NCI-H2029 (cell line): ENCODE results near the gene BRD7.

Experiments used
- DNase-seq: peaks from one replicate; lab custom pipeline; 2025; lab: John Stamatoyannopoulos, UW

BRD7 gene

GRCh38 chr16:50389900-50390299 is 21.1 kb upstream of the BRD7 start:
- DNase-seq: no peak

GRCh38 chr16:50388496-50388895 is 19.7 kb upstream of the BRD7 start:
- DNase-seq: no peak

- no peak for DNase-seq
Observed at GRCh38 chr16:50386774-50387173, 18.0 kb upstream of the BRD7 start.

- DNase-seq: no peak
Observed at GRCh38 chr16:50386139-50386538, 17.4 kb upstream of the BRD7 start.

GRCh38 chr16:50384500-50385135 is 15.8 kb upstream of the BRD7 start:
- DNase-seq: no peak

GRCh38 chr16:50381679-50382440 is 13.1 kb upstream of the BRD7 start:
- DNase-seq: no peak

GRCh38 chr16:50378417-50378816 is 9.6 kb upstream of the BRD7 start:
- no peak for DNase-seq

GRCh38 chr16:50377001-50377400 is 8.2 kb upstream of the BRD7 start:
- DNase-seq: no peak

- DNase-seq: no peak
Observed at GRCh38 chr16:50373780-50374179, 5.0 kb upstream of the BRD7 start.

- no peak for DNase-seq
Observed at GRCh38 chr16:50373345-50373701, 4.5 kb upstream of the BRD7 start.

- no peak for DNase-seq
Observed at GRCh38 chr16:50372611-50373344, 4.0 kb upstream of the BRD7 start.

GRCh38 chr16:50371936-50372595 is 3.3 kb upstream of the BRD7 start:
- no peak for DNase-seq

GRCh38 chr16:50371036-50371716 is 2.4 kb upstream of the BRD7 start:
- no peak for DNase-seq

- no peak for DNase-seq
Observed at GRCh38 chr16:50369133-50369804, 481 bp upstream of the BRD7 start.

GRCh38 chr16:50367777-50368409 is 895 bp downstream of the BRD7 start:
- no peak for DNase-seq

- no peak for DNase-seq
Observed at GRCh38 chr16:50365791-50366575, 2.8 kb downstream of the BRD7 start.

- no peak for DNase-seq
Observed at GRCh38 chr16:50363656-50364055, 5.1 kb downstream of the BRD7 start.

GRCh38 chr16:50360779-50361178 is 8.0 kb downstream of the BRD7 start:
- DNase-seq: no peak

GRCh38 chr16:50360033-50360778 is 8.6 kb downstream of the BRD7 start:
- no peak for DNase-seq
